Cardiac muscle cell (in vitro differentiated cells and primary cell): ENCODE results near the gene PPP3CA. TPM values are rescaled to one million over a fixed set of nuclear protein-coding genes. Genes with fewer than 3 reads are reported as not detected.

Experiments used
- DNase-seq, 2 donors: peaks; one replicate each; pipeline versions ENCODE4 v3.0.0 to v3.0.0-alpha.2; 2010 to 2017; ENCODE audit warnings: low read depth in 1 of 2, low spot score in 1 of 2
- H3K27ac ChIP-seq: fragments of 200-600 bp; sonication (generic); 2 replicates; pipeline ENCODE4 v1.5.1; 2016
- H3K27me3 ChIP-seq: fragments of 200-600 bp; sonication (generic); 2 replicates; pipeline ENCODE4 v1.6.0; 2016; ENCODE audit warnings: control low read depth
- H3K36me3 ChIP-seq: fragments of 200-600 bp; sonication (generic); 2 replicates; pipeline ENCODE4 v1.5.1; 2016; ENCODE audit warnings: control low read depth
- H3K4me1 ChIP-seq: fragments of 200-600 bp; sonication (generic); 2 replicates; pipeline ENCODE4 v1.8.1; 2017; ENCODE audit warnings: low read depth, mild to moderate bottlenecking, mixed run types
- H3K4me3 ChIP-seq: fragments of 200-600 bp; sonication (generic); 2 replicates; pipeline ENCODE4 v1.5.1; 2016; ENCODE audit warnings: mild to moderate bottlenecking
- H3K9me3 ChIP-seq: fragments of 200-600 bp; sonication (generic); 2 replicates; pipeline ENCODE4 v1.5.1; 2017; ENCODE audit warnings: low read depth, mild to moderate bottlenecking, control low read depth
- CTCF ChIP-seq: IDR thresholded peaks from 2 replicates; pipeline ENCODE4 v1.5.1; 2012; ENCODE audit warnings: low read depth, mild to moderate bottlenecking, low read length
- polyA plus RNA-seq: library from polyadenylated mRNA; unstranded; fragments of >200 nt; fragmentation: Nextera tagmentation; extraction: Ambion mirVana; gene quantifications from 2 replicates; pipeline ENCODE4 v1.2.1, GENCODE V29; 2016
- total RNA-seq: library from RNA; depleted of rRNA; stranded (reverse); fragments of >200 nt; gene quantifications from 2 replicates; pipeline ENCODE4 v1.2.3, GENCODE V29; 2016

Gene PPP3CA
- total and polyA plus RNA-seq, 2 experiments from 2014 or later: 8.2 to 21.3 TPM

DNA sequence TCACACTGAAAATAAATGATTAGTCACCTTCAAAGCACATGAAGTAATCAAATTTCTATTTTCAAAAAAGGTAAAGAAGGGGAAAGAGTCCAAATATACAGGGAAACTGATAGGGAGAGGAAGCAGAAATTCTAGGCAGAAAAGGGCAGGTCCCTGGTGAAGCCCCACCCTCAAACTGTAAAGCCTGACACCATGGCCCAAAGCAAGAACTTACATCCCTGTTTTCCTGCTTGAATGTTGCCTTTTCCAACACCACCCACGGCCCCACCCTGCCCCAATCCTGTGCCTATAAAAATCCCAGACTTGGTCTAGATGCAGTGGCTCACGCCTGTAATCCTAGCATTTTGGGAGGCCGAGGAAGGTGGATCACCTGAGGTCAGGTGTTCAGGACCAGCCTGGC, 361.8 kb downstream of the PPP3CA start:
- Histone ChIP-seq H3K27me3 (no peaks in the 10 kb centered on the region), H3K36me3 (no peaks in the 10 kb centered on the region), H3K9me3 (no peaks in the 10 kb centered on the region), H3K4me3 (no peak overlapping the region), H3K27ac (peak overlapping the region; percentile 64), H3K4me1 (no peaks in the 10 kb centered on the region)
- no peak for TF ChIP-seq CTCF
- DNase-seq: no peak

DNA sequence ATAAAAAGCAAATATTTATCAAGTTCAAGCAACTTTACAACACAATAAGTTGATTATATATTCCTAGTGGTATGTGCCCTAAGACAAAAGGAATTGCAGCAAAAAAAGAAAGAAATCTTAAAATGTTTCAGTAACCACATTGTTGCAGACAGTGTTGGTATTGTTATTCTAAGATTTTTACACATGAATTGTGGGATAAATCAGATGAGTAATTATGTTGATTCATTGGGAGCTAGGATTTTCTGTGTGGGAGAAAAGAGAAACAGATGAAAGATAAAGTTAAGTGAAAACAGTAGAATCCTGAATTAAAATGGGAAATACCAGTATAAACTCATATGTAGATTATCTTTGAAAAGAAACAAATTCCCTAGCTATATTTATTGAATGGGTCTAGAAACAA, 362.4 kb downstream of the PPP3CA start:
- TF ChIP-seq CTCF: no peak
- no peak overlapping the region for H3K4me3 ChIP-seq
- no peaks in the 10 kb centered on the region for H3K4me1 ChIP-seq
- no peaks in the 10 kb centered on the region for H3K9me3 ChIP-seq
- H3K27me3 ChIP-seq: no peaks in the 10 kb centered on the region
- H3K36me3 ChIP-seq: no peaks in the 10 kb centered on the region
- DNase-seq: peak in 1 of 2 donors; percentile 61
- H3K27ac ChIP-seq: no peak overlapping the region

- Histone ChIP-seq H3K4me1 (no peaks in the 10 kb centered on the region), H3K4me3 (no peak overlapping the region), H3K36me3 (no peaks in the 10 kb centered on the region), H3K9me3 (no peaks in the 10 kb centered on the region), H3K27ac (no peak overlapping the region), H3K27me3 (no peaks in the 10 kb centered on the region)
- TF ChIP-seq CTCF: no peak
- DNase-seq: no peak
Observed at GRCh38 chr4:100983426-100983825, 363.9 kb downstream of the PPP3CA start.

DNA sequence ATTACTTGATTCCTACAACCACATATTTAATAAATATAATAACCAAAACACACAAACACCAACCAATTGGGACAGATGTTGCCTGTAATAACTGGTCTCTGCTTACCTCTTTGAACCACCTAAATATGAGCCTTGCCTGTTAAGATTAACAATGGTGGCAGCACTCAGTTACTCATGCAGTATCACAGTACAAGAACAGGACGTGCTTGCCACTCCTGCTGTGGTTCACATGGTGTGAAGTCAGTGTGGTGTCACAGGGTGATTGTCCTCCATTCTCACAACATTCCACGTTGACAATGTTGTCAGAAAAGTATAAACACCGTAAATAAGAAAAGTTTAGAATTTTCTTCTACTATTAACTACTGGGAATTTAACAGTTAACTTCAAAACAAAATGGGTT, 365.0 kb downstream of the PPP3CA start:
- no peak overlapping the region for H3K27ac ChIP-seq
- no peak for TF ChIP-seq CTCF

GRCh38 chr4:100981447-100982204, 365.7 kb downstream of the PPP3CA start:
- Histone ChIP-seq H3K4me1 (no peaks in the 10 kb centered on the region), H3K9me3 (no peaks in the 10 kb centered on the region), H3K4me3 (no peak overlapping the region), H3K27ac (no peak overlapping the region), H3K27me3 (no peaks in the 10 kb centered on the region), H3K36me3 (no peaks in the 10 kb centered on the region)
- TF ChIP-seq CTCF: no peak
- DNase-seq: peak in 1 of 2 donors; percentile 61

More for the DNA sequence above, 365.0 kb downstream of the PPP3CA start:
- Histone ChIP-seq H3K9me3 (no peaks in the 10 kb centered on the region), H3K27me3 (no peaks in the 10 kb centered on the region), H3K4me3 (no peak overlapping the region), H3K36me3 (no peaks in the 10 kb centered on the region), H3K4me1 (no peaks in the 10 kb centered on the region)
- no peak for DNase-seq
